Measurements from ENCODE around the gene VSX1. TPM values are rescaled to one million over a fixed set of nuclear protein-coding genes. Genes with fewer than 3 reads are reported as not detected.

The VSX1 gene
- polyA plus RNA-seq, 1 donor (not counting 4 experiments of a cell fraction or from before 2014, with no cell fraction given): not detected

- dilution Hi-C loops (cut with MboI; ENCODE audit: extremely low pct_ligation_motif_present, low sequenced_read_pairs): no loop called here
- Histone ChIP-seq H3K9me3 (ENCODE audit: control insufficient read depth, low read depth, low read length) (no peaks in the 10 kb centered on the region), H3K4me2 (ENCODE audit: control insufficient read depth, extremely low read depth, insufficient read depth, low read depth, low read length) (no peak overlapping the region), H3K27ac (ENCODE audit: control insufficient read depth, insufficient read depth, low read length) (no peak overlapping the region), H3K9ac (ENCODE audit: control insufficient read depth, extremely low read depth, insufficient read depth, low read length) (no peak overlapping the region), H3K4me3 (ENCODE audit: control insufficient read depth in 2 of 3, extremely low read depth in 1 of 3, insufficient read depth in 2 of 3, low read depth in 1 of 3, low read length in 3 of 3) (no peak overlapping the region), H3K79me2 (ENCODE audit: control insufficient read depth, insufficient read depth, low read length) (no peaks in the 10 kb centered on the region), H3K36me3 (ENCODE audit: control insufficient read depth in 2 of 2, extremely low read depth in 1 of 2, insufficient read depth in 2 of 2, low read length in 2 of 2) (no peaks in the 10 kb centered on the region), H3K4me1 (ENCODE audit: control insufficient read depth, extremely low read depth, insufficient read depth, low read length) (peaks cover 12% of the 10 kb centered on the region), H2AFZ (ENCODE audit: control insufficient read depth, low read length) (no peak overlapping the region), H4K20me1 (ENCODE audit: control insufficient read depth, extremely low read depth, insufficient read depth, low read length) (peaks cover 3% of the 10 kb centered on the region), H3K9me1 (ENCODE audit: control insufficient read depth, extremely low read depth, insufficient read depth, low read length) (no peaks in the 10 kb centered on the region), H3K27me3 (ENCODE audit: control insufficient read depth, extremely low read depth, insufficient read depth, low read length) (peaks cover 13% of the 10 kb centered on the region)
- no peak for TF ChIP-seq EZH2 (IDR thresholded peaks at IDR 0.05; ENCODE audit: low read length)
- no peak for TF ChIP-seq CTCF (optimal IDR thresholded peaks at IDR 0.05 in 1 of 3, IDR thresholded peaks at IDR 0.05 in 1 of 3, conservative IDR thresholded peaks at IDR 0.05 in 1 of 3; ENCODE audit: extremely low read depth in 1 of 3, insufficient read depth in 2 of 3, low read length in 3 of 3)
- no peak for FAIRE-seq
- DNase-seq (ENCODE audit: low read depth, low spot score): no peak
Measured at GRCh38 chr20:25054995-25055629, 26.8 kb downstream of the VSX1 start.

- no peaks in the 10 kb centered on the region for H3K79me2 ChIP-seq (ENCODE audit: control insufficient read depth, insufficient read depth, low read length)
- FAIRE-seq: no peak
- H4K20me1 ChIP-seq (ENCODE audit: control insufficient read depth, extremely low read depth, insufficient read depth, low read length): peaks cover 3% of the 10 kb centered on the region
- no peak overlapping the region for H3K27ac ChIP-seq (ENCODE audit: control insufficient read depth, insufficient read depth, low read length)
- H3K27me3 ChIP-seq (ENCODE audit: control insufficient read depth, extremely low read depth, insufficient read depth, low read length): peaks cover 19% of the 10 kb centered on the region
- dilution Hi-C loops (cut with MboI; ENCODE audit: extremely low pct_ligation_motif_present, low sequenced_read_pairs): no loop called here
- H3K9me3 ChIP-seq (ENCODE audit: control insufficient read depth, low read depth, low read length): no peaks in the 10 kb centered on the region
- no peaks in the 10 kb centered on the region for H3K9me1 ChIP-seq (ENCODE audit: control insufficient read depth, extremely low read depth, insufficient read depth, low read length)
- no peaks in the 10 kb centered on the region for H3K36me3 ChIP-seq (ENCODE audit: control insufficient read depth in 2 of 2, extremely low read depth in 1 of 2, insufficient read depth in 2 of 2, low read length in 2 of 2)
- H3K4me2 ChIP-seq (ENCODE audit: control insufficient read depth, extremely low read depth, insufficient read depth, low read depth, low read length): no peak overlapping the region
- no peak for TF ChIP-seq CTCF (optimal IDR thresholded peaks at IDR 0.05 in 1 of 3, IDR thresholded peaks at IDR 0.05 in 1 of 3, conservative IDR thresholded peaks at IDR 0.05 in 1 of 3; ENCODE audit: extremely low read depth in 1 of 3, insufficient read depth in 2 of 3, low read length in 3 of 3)
- no peak for TF ChIP-seq EZH2 (IDR thresholded peaks at IDR 0.05; ENCODE audit: low read length)
- DNase-seq (ENCODE audit: low read depth, low spot score): no peak
- H3K9ac ChIP-seq (ENCODE audit: control insufficient read depth, extremely low read depth, insufficient read depth, low read length): no peak overlapping the region
- no peak overlapping the region for H3K4me3 ChIP-seq (ENCODE audit: control insufficient read depth in 2 of 3, extremely low read depth in 1 of 3, insufficient read depth in 2 of 3, low read depth in 1 of 3, low read length in 3 of 3)
- H2AFZ ChIP-seq (ENCODE audit: control insufficient read depth, low read length): no peak overlapping the region
- H3K4me1 ChIP-seq (ENCODE audit: control insufficient read depth, extremely low read depth, insufficient read depth, low read length): peaks cover 12% of the 10 kb centered on the region
Measured at GRCh38 chr20:25054096-25054820, 27.7 kb downstream of the VSX1 start.
